K562 (cell line): Measurements from ENCODE around the gene OSCP1. TPM values are rescaled to one million over a fixed set of nuclear protein-coding genes. Genes with fewer than 3 reads are reported as not detected.

ENCODE experiments used
- ATF7 ChIP-seq: fragments of 450-650 bp; IDR thresholded peaks from 2 replicates; pipeline ENCODE4 v1.7.1; 2014; ENCODE audit warnings: mild to moderate bottlenecking, moderate library complexity
- CBX3 ChIP-seq, 2 experiments: IDR thresholded peaks; 1 replicate in 1 of 2; 2 replicates in 1 of 2; pipeline ENCODE4 v1.6.1; 2012; ENCODE audit warnings: inconsistent platforms in 2 of 2, low read length in 2 of 2, borderline replicate concordance in 1 of 2, control low read depth in 1 of 2
- CBX5 ChIP-seq: IDR thresholded peaks from 2 replicates; pipeline ENCODE4 v1.6.1; 2014; ENCODE audit warnings: low read depth, borderline replicate concordance
- DPF2 ChIP-seq: fragments of 450-650 bp; IDR thresholded peaks from 2 replicates; pipeline ENCODE4 v1.6.1; 2016
- GABPB1 ChIP-seq: sonication (generic); formaldehyde crosslinking; IDR thresholded peaks from 2 replicates; pipeline ENCODE4 v1.8.0; 2022; ENCODE audit warnings: mild to moderate bottlenecking, missing genetic modification reagents
- HMGN3 ChIP-seq: IDR thresholded peaks from 2 replicates; pipeline ENCODE4 v1.6.1; 2011; ENCODE audit warnings: borderline replicate concordance, low read depth, mild to moderate bottlenecking, mixed read lengths, low read length; ENCODE audit not compliant: insufficient read length; ENCODE audit errors: extremely low read depth
- HSF4 ChIP-seq: fragments of 250-450 bp; sonication (Bioruptor Pico); IDR thresholded peaks from 2 replicates; pipeline ENCODE4 v2.1.2; 2022; ENCODE audit warnings: mild to moderate bottlenecking, moderate library complexity, borderline replicate concordance
- KDM5B ChIP-seq: fragments of 200-600 bp; sonication (generic); IDR thresholded peaks from 2 replicates; pipeline ENCODE4 v1.6.1; 2012; ENCODE audit warnings: low read depth, mild to moderate bottlenecking, moderate library complexity, low read length, control low read depth, inconsistent platforms; ENCODE audit not compliant: insufficient replicate concordance
- MTA3 ChIP-seq: fragments of 450-650 bp; formaldehyde crosslinking; IDR thresholded peaks from 2 replicates; pipeline ENCODE4 v1.6.1; 2017; ENCODE audit warnings: mild to moderate bottlenecking, borderline replicate concordance
- PHF20 ChIP-seq: fragments of 450-650 bp; IDR thresholded peaks from 2 replicates; pipeline ENCODE4 v1.6.1; 2018; ENCODE audit not compliant: partially characterized antibody
- RBM39 ChIP-seq: fragments of 200-400 bp; formaldehyde crosslinking; optimal IDR thresholded peaks from 2 replicates; pipeline ENCODE3; 2018; ENCODE audit warnings: low read depth, low read length
- SMARCB1 ChIP-seq: IDR thresholded peaks from 2 replicates; pipeline ENCODE4 v1.6.1; 2011; ENCODE audit warnings: improper control_type of control experiment, low read depth; ENCODE audit not compliant: insufficient read length
- SNIP1 ChIP-seq: fragments of 450-650 bp; IDR thresholded peaks from 2 replicates; pipeline ENCODE4 v1.7.1; 2017; ENCODE audit warnings: low read depth, mild to moderate bottlenecking
- ZFP36 ChIP-seq: fragments of 150-350 bp; IDR thresholded peaks from 2 replicates; pipeline ENCODE4 v1.6.1; 2018; ENCODE audit warnings: low read length, low read depth; ENCODE audit not compliant: partially characterized antibody
- ZNF224 ChIP-seq: sonication (generic); formaldehyde crosslinking; IDR thresholded peaks from 2 replicates; pipeline ENCODE4 v1.8.0; 2022; ENCODE audit warnings: mild to moderate bottlenecking, missing genetic modification reagents
- ZNF408 ChIP-seq: fragments of 250-450 bp; sonication (Bioruptor Pico); IDR thresholded peaks from 2 replicates; pipeline ENCODE4 v1.4.0; 2020; ENCODE audit warnings: low read depth, mild to moderate bottlenecking, moderate library complexity
- ZNF766 ChIP-seq: fragments of 200-800 bp; sonication (Bioruptor generic); conservative IDR thresholded peaks from 2 replicates; pipeline ENCODE4 v1.6.1; 2016; ENCODE audit warnings: missing genetic modification characterization, missing compliant biosample characterization
- ZSCAN29 ChIP-seq: fragments of 450-650 bp; IDR thresholded peaks from 2 replicates; pipeline ENCODE4 v1.6.1; 2017
- polyA plus RNA-seq, 8 experiments: library from polyadenylated mRNA; depleted of rRNA in 4 of 8; stranded (reverse) in 5 of 8; unstranded in 3 of 8; fragments of >200 nt; fragmentation: Nextera tagmentation in 2 of 8; fragmentation: Illumina TruSeq in 1 of 8; extraction: Ambion mirVana in 2 of 8; extraction: Trizol in 1 of 8; gene quantifications; 2 replicates each; pipeline versions ENCODE4 v1.2.1 to v1.2.3, GENCODE V29; 2011 to 2014; ENCODE audit warnings: inconsistent platforms in 1 of 8, missing spikeins in 1 of 8
- total RNA-seq, 7 experiments: library from RNA; depleted of rRNA in 6 of 7; stranded (reverse); fragments of >200 nt in 6 of 7; fragmentation: Illumina TruSeq in 2 of 7; extraction: Trizol in 2 of 7; gene quantifications; 2 replicates each; pipeline versions ENCODE4 v1.2.1 to v1.2.3, GENCODE V29; 2011 to 2021; ENCODE audit warnings: low replicate concordance in 1 of 7
- TF ChIP-seq, protein P1 (sequence below): sonication (generic); formaldehyde crosslinking; IDR thresholded peaks from 2 replicates; pipeline ENCODE4 v1.8.0; 2022; ENCODE audit warnings: mild to moderate bottlenecking, low read depth, missing genetic modification reagents
- TF ChIP-seq, protein P2 (sequence below): fragments of 250-450 bp; sonication (Bioruptor Pico); IDR thresholded peaks from 2 replicates; pipeline ENCODE4 v1.5.0; 2020; ENCODE audit warnings: mild to moderate bottlenecking, borderline replicate concordance
- TF ChIP-seq, protein P3 (sequence below): fragments of 450-650 bp; formaldehyde crosslinking; IDR thresholded peaks from 2 replicates; pipeline ENCODE4 v1.4.0; 2020; ENCODE audit warnings: mild to moderate bottlenecking, mixed read lengths
- TF ChIP-seq, protein P4 (sequence below): fragments of 250-450 bp; sonication (Bioruptor Pico); IDR thresholded peaks from 2 replicates; pipeline ENCODE4 v1.8.0; 2022; ENCODE audit warnings: inconsistent platforms

The OSCP1 gene
- total and polyA plus RNA-seq, 9 of the 15 experiments (the other 6 are each of a cell fraction or from before 2014, with no cell fraction given) = 0.15 to 0.40 (median 0.33) TPM; not detected in 5

DNA sequence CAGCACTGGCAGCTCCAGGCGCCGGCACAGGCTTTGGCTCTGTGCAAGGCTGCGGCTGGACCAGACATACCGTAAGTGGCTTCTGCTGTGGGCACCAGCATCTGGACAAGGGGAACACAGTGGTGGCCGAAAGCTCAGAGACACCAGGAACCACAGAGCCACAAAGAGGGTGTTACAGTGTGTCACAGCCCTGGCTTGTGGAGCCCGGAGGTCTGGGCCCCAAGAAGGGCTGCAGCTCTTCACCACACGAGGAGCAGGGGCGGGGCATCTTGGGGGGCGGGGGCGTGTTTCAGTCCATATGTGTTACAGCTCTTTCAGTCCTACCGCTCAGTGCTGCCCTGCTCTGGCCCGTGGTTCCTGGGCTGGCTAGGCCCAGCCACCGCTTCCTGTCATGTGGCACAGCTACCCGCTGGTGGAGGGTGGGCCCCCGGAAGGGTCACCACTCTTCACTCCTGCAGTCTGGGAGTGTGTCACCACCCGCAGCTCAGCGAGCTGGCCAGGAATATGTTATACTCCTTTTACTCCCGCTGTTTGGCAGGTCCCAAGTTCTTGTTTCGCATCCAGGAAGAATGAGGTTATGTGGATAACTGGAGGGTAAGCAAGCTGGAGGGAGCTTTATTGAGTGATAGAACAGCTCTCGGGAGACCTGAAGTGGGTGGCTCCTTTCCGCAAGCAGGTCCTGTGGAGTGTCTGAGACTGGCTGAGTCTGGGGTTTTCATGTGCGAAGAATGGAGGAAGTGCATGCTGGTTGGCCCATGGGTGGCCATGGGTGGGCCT is 49.2 kb downstream of the OSCP1 start (continued):
- TF ChIP-seq, protein P1, sequence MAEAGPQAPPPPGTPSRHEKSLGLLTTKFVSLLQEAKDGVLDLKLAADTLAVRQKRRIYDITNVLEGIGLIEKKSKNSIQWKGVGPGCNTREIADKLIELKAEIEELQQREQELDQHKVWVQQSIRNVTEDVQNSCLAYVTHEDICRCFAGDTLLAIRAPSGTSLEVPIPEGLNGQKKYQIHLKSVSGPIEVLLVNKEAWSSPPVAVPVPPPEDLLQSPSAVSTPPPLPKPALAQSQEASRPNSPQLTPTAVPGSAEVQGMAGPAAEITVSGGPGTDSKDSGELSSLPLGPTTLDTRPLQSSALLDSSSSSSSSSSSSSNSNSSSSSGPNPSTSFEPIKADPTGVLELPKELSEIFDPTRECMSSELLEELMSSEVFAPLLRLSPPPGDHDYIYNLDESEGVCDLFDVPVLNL (CRISPR knock-in tag) = no peak
- no peak for TF ChIP-seq SMARCB1
- peak; percentile 50; the same call in 1 of the 2 replicates for TF ChIP-seq ATF7
- TF ChIP-seq ZNF766 (CRISPR knock-in tag) = no peak
- no peak for TF ChIP-seq KDM5B
- TF ChIP-seq, protein P2, sequence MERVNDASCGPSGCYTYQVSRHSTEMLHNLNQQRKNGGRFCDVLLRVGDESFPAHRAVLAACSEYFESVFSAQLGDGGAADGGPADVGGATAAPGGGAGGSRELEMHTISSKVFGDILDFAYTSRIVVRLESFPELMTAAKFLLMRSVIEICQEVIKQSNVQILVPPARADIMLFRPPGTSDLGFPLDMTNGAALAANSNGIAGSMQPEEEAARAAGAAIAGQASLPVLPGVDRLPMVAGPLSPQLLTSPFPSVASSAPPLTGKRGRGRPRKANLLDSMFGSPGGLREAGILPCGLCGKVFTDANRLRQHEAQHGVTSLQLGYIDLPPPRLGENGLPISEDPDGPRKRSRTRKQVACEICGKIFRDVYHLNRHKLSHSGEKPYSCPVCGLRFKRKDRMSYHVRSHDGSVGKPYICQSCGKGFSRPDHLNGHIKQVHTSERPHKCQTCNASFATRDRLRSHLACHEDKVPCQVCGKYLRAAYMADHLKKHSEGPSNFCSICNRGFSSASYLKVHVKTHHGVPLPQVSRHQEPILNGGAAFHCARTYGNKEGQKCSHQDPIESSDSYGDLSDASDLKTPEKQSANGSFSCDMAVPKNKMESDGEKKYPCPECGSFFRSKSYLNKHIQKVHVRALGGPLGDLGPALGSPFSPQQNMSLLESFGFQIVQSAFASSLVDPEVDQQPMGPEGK = no peak
- peak; percentile 82 for TF ChIP-seq PHF20
- 0 out of 2 replicates have a peak, but pooled peaks have one; percentile 10 for TF ChIP-seq GABPB1 (CRISPR knock-in tag)
- no peak for TF ChIP-seq ZSCAN29
- no peak for TF ChIP-seq HSF4
- no peak for TF ChIP-seq ZFP36
- TF ChIP-seq RBM39 = peak; percentile 25
- no peak for TF ChIP-seq HMGN3
- TF ChIP-seq ZNF224 (CRISPR knock-in tag) = no peak
- peak in 1 of 2 experiments; percentile 83; a peak in 1 of 3 replicates for TF ChIP-seq CBX3 (IDR thresholded peaks at IDR 0.05; ENCODE audit: borderline replicate concordance in 1 of 2, low read length in 2 of 2)
- TF ChIP-seq DPF2 = peak; percentile 59; the same call in 1 of the 2 replicates
- TF ChIP-seq MTA3 = peak; percentile 67; the same call in 1 of the 2 replicates
- no peak for TF ChIP-seq ZNF408 (CRISPR knock-in tag)
- TF ChIP-seq CBX5 = peak; percentile 32; the same call in 1 of the 2 replicates
- TF ChIP-seq, protein P3, sequence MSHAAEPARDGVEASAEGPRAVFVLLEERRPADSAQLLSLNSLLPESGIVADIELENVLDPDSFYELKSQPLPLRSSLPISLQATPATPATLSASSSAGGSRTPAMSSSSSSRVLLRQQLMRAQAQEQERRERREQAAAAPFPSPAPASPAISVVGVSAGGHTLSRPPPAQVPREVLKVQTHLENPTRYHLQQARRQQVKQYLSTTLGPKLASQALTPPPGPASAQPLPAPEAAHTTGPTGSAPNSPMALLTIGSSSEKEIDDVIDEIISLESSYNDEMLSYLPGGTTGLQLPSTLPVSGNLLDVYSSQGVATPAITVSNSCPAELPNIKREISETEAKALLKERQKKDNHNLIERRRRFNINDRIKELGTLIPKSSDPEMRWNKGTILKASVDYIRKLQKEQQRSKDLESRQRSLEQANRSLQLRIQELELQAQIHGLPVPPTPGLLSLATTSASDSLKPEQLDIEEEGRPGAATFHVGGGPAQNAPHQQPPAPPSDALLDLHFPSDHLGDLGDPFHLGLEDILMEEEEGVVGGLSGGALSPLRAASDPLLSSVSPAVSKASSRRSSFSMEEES (CRISPR knock-in tag) = no peak
- TF ChIP-seq, protein P4, sequence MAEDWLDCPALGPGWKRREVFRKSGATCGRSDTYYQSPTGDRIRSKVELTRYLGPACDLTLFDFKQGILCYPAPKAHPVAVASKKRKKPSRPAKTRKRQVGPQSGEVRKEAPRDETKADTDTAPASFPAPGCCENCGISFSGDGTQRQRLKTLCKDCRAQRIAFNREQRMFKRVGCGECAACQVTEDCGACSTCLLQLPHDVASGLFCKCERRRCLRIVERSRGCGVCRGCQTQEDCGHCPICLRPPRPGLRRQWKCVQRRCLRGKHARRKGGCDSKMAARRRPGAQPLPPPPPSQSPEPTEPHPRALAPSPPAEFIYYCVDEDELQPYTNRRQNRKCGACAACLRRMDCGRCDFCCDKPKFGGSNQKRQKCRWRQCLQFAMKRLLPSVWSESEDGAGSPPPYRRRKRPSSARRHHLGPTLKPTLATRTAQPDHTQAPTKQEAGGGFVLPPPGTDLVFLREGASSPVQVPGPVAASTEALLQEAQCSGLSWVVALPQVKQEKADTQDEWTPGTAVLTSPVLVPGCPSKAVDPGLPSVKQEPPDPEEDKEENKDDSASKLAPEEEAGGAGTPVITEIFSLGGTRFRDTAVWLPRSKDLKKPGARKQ (CRISPR knock-in tag) = no peak
- TF ChIP-seq SNIP1 = no peak
